SH-SY5Y (cell line): ENCODE results near the gene GPT2.

Source experiments
- GATA2 ChIP-seq: IDR thresholded peaks from 2 replicates; pipeline ENCODE4 v1.6.1; 2011; ENCODE audit warnings: mild to moderate bottlenecking, low read depth, low read length
- GATA3 ChIP-seq: IDR thresholded peaks from 2 replicates; pipeline ENCODE4 v1.6.1; 2011; ENCODE audit warnings: low read depth, mild to moderate bottlenecking, low read length, moderate library complexity

DNA sequence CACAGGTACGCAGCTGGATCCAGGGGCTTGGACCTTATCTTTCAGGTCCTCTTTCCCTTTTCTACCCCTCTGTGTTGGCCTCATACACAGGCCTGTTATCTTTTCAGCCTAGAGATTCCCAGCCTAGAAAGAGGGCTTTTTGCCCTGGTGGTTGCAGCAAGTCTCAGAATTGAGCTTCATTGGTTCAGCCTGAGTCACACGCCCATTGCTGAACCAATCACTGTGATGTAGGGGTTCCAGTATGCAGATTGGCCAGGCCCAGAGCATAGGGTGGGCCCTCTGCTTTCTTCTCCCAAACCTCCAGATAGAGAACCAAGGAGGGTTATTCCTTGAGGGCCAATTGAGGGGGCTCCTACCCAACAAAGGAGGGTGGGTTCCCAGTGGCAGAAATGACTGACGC lies 32.8 kb downstream of the GPT2 start:
- TF ChIP-seq GATA2: no peak
- no peak for TF ChIP-seq GATA3
